Measurements from ENCODE around the gene CELF5.

CELF5 gene

DNA sequence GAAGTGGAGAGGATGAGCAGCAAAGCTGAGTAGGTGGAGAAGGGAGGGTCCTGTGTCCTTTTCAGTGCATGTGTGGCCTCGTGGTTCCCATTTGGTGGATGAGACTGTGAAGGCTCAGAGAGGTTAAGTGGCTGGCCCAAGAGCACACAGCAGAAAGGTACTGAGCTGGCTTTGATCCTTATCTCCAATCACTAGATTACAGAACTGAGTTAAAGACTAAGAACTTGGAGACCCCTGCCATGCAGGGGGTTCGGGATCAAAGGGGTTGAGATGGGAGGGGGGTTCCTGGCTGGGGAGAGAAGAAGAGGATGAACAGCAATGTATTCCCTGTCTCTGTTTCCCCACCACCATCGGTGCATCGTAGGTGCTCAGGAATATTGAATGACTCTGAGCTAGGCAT, 11.8 kb downstream of the CELF5 start:
- no peak for DNase-seq (ENCODE audit: extremely low read depth in 1 of 2, low read depth in 1 of 2)

DNA sequence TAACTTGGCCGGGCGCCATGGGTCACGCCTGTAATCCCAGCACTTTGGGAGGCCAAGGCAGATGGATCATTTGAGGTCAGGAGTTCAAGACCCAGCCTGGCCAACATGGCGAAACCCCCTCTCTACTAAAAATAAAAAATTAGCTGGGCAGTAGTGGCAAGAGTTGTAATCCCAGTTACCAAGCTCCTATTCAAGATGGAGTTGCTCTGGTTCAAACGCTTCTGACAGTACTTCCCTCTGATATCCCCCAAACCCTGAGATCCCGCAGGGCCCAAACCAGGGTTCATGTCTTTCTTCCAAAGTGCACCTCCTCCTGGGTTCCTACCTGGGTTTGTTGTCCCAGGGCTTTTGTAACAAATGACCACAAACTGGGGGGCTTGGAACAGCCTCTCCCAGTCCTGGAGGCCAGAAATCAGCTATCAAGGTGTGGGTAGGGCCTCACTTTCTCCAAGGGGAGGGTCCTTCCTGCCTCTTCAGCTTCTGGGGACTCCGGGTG, 13.7 kb downstream of the CELF5 start:
- DNase-seq (ENCODE audit: extremely low read depth in 1 of 2, low read depth in 1 of 2): no peak

DNA sequence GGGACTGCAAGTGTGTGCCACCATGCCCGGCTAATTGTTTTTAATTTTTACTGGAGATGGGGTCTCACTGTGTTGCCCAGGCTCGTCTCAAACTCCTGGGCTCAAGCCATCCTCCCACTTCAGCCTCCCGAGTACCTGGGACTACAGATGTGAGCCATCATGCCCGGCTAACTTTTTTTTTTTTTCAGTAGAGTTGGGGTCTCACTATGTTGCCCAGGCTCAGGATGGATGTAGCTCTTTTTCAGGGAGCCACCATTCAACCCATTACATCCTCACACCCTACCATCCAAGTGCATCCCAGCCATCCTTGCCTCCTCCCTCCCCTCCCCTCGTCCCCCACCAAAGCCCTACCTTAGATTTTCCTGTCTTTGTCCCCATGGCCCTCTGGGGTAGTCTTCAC, 14.9 kb downstream of the CELF5 start:
- no peak for DNase-seq (ENCODE audit: extremely low read depth in 1 of 2, low read depth in 1 of 2)

DNA sequence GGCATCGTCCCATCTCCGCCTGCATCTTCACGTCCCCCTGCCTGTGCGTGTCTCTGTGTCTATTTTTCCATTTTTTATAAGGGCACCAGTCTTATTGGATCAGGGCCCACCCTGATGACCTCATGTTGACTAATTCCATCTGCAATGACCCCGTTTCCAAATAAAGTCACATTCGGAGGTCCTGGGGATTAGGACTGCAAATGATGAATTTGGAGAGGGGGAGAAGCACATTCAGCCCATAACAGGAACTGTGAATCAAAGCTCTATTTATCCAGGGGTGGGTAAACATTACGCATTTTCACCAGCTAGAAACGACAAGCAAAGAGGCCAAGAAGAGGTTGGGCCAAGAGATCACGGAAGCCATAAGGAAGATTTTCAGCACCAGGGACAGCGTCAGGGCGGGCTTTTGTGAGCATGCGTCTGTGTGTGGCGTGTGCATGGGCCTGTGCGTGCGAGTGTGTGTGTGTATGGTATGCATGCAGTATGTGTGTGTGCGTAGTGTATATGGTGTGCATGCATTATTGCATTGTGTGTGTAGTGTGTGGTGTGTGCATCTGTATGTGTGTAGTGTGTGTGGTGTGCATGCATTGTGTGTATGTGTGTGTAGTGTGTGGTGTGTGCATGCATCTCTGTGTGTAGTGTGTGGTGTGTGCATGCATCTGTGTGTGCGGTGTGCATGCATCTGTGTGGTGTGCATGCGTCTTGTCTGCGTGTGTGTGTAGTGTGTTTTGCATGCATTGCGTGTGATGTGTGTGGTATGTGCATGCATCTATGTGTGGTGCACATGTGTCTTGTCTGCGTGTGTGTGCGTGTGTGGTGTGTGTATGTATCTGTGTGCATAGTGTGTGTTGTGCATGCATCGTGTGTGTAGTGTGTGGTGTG, 19.6 kb downstream of the CELF5 start:
- no peak for DNase-seq (ENCODE audit: extremely low read depth in 1 of 2, low read depth in 1 of 2)

DNA sequence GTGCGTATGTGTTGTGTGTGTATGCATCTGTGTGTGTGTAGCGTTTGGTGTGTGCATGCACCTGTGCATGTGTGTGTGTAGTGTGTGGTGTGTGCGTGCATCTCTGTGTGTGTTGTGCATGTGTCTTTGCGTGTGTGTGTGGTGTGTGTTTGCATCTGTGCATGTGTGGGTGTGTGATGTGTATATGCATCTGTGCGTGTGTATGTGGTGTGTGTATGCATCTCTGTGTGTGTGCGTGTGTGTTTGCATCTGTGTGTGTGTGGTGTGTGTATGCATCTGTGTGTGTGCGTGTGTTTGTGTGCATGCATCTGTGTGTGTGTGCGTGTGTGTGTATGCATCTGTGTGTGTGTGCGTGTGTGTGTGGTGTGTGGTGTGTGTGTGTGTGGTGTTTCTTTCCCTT, 20.6 kb downstream of the CELF5 start:
- no peak for DNase-seq (ENCODE audit: extremely low read depth in 1 of 2, low read depth in 1 of 2)

DNA sequence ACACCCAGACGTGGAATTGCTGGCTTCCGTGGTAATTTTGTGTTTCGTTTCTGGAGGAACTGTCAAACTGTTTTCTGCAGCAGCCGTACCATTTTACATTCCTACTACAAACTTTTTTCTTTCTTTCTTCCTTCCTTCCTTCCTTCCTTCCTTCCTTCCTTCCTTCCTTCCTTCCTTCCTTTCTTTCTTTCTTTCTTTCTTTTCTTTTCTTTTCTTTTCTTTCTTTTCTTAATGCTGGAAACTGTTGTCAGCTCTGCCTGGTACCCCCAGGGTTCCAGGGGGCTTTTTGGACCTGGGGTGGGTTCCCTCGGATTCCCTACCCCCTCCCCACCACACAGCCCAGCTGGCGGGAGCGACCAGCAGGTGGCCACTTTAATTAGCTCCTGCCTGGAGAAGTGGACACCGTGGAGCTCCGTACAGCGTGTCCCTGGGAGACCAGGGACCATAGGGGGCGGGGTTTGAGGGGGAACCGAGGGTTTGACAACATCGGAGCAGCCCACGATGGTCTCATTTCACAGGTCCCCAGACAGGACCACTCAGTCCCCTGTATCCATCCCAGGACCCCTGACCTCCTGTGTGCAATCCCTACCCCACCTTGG, 24.4 kb downstream of the CELF5 start:
- no peak for DNase-seq (ENCODE audit: extremely low read depth in 1 of 2, low read depth in 1 of 2)

DNA sequence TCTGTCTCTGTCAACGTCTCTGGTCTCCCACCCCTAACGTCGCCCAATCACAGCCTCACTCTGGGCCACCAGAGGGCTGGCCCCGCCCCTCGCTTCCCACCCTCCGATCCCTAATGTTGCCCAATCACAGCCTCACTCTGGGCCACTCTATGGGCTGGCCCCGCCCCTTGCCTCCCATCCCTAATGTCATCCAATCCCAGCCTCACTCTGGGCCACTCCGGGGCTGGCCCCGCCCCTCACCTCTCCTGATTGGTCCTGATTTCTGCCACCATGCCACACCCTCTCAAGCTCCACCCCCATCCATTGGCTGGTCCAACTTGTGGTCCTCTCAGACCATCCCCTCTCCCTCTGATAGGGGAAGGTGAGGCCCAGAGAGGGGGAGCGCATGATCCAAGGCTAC, 24.9 kb downstream of the CELF5 start:
- DNase-seq (ENCODE audit: extremely low read depth in 1 of 2, low read depth in 1 of 2): no peak

DNA sequence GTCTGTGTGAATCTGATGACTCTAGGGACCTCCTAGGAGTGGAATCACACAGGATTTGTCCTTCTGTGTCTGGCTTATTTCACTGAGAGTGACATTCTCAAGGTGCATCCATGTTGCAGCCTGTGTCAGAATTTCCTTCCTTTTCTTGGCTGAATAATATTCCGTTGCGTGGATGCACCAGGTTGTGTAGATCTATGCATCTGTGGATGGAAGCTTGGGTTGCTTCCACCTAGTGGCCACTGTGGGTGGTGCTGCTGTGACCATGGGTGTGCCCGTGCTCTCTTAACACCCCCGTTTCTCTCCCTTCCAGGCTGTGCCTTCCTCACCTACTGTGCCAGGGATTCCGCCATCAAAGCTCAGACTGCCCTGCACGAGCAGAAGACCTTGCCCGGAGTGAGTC, 26.2 kb downstream of the CELF5 start:
- DNase-seq (ENCODE audit: extremely low read depth in 1 of 2, low read depth in 1 of 2): no peak

DNA sequence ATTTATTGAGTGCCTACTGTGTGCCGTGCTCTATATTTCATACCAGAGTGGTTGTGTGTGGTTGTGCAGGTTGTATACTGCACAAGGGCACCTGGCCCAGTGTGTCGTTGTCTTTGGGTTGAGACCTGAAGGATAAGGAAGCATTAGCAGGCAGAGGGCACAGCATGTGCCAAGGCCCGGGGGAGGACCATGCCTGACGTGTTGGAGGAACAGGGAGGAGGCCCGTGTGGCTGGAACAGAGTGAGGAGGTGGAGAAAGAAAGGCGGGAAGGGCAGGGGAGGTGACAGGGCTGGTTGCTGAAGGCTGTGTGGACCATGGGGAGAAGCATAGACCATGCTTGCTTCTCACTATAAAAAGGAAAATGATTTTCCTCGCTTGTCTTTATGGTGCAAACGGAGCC, 26.8 kb downstream of the CELF5 start:
- no peak for DNase-seq (ENCODE audit: extremely low read depth in 1 of 2, low read depth in 1 of 2)

DNA sequence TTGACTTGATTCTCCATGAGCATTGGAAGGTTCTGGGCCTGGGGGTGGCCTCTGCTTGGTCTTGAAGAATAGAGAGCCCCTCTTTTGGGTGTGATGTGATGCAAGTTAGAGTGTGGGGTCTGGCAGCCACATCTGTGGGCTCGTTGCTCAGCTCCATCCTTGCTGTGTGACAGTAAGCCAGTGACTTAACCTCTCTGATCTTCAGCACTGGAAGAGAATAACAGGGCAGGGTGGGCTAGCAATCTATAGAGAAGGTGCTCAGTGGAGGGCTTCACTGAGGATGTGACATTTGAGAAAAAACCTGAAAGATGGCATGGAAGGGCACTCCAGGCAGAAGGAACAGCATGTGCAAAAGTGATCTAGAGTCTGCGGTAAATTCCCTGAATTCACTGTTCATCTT, 28.2 kb downstream of the CELF5 start:
- DNase-seq (ENCODE audit: extremely low read depth in 1 of 2, low read depth in 1 of 2): no peak

DNA sequence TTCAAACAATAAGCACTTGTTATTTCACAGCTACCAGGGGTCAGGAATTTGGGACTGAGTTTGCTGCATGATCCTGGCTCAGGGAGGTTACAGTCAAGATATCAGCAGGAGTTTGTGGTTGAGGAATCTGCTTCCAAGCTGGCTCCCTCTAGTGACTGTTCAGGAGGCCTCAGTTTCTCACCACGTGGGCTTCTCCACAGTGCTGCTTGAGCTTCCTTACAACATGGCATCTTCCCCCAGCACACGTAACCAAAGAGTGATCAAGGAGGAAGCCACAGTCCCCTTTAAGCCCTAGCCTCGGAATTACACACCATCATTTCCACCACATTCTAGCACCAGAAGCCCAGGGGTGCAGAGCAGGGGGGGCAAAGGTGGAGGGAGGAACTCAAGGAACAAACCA, 28.8 kb downstream of the CELF5 start:
- DNase-seq (ENCODE audit: extremely low read depth in 1 of 2, low read depth in 1 of 2): no peak

DNA sequence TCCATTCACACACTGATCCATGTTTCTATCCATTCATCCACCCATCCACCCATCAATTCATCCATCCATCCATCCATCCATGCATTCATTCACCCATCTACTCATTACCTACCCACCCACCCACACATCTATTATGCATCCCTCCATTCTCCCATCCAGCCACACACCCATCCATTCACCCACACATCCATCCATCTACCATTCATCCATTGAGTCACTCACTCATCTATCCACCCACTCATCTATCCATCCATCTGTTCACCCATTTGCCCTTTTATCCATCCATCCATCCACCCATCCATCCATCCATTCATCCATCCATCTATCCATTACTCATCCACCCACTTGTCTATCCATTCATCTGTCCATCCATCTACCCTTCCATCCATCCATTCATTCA, 30.1 kb downstream of the CELF5 start:
- no peak for DNase-seq (ENCODE audit: extremely low read depth in 1 of 2, low read depth in 1 of 2)

DNA sequence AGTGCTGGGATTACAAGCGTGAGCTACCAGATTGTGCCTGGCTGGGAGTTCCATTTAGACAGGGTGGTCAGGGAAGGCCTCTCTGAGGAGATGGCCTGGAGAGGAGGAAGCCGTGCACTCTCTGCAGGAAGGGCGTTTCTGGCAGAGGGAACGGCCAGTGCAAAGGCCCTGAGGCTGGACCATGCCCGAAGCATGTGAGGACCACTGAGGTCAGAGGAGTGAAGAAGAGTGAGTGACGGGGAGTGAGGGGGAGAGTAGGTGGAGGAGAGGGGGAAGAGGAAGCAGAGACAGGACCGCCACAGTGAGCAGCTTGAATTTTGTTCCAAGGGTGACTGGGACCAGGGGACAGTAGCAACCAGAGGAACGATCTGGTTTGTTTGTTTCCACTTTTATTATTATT, 32.6 kb downstream of the CELF5 start:
- no peak for DNase-seq (ENCODE audit: extremely low read depth in 1 of 2, low read depth in 1 of 2)

DNA sequence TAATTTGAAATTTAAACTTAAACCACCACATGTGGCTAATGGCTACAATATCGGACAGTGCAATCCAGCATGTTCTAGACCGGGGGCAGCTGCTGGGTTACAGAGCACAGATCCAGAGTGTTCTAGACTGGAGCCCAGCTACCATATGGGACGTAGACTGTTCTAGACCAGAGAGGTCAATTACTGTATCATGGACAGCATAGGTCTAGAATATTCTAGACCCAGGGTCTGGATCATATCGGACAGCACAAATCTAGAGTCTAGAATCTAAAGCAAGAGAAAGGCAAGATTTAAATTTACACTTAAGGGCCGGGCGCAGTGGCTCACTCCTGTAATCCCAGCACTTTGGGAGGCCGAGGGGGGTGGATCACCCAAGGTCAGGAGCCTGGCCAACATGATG, 37.9 kb downstream of the CELF5 start:
- no peak for DNase-seq (ENCODE audit: extremely low read depth in 1 of 2, low read depth in 1 of 2)

DNA sequence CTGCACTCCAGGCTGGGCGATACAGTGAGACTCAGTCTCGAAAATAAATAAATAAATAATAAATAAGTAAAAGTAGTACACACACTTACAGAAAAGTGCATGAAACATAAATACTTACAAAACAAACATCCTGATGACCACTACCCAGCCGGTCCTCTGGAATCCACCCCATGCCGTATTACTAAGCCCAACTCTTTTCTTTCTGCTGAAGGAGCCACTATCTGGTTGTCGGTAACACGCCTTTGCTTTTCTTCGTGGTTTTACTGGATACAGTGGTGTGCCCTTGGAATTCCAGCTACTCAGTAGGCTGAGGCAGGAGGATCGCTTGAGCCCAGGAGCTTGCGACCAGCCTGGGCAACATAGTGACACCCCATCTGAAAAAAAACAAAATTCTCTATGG, 39.4 kb downstream of the CELF5 start:
- DNase-seq (ENCODE audit: extremely low read depth in 1 of 2, low read depth in 1 of 2): no peak

DNA sequence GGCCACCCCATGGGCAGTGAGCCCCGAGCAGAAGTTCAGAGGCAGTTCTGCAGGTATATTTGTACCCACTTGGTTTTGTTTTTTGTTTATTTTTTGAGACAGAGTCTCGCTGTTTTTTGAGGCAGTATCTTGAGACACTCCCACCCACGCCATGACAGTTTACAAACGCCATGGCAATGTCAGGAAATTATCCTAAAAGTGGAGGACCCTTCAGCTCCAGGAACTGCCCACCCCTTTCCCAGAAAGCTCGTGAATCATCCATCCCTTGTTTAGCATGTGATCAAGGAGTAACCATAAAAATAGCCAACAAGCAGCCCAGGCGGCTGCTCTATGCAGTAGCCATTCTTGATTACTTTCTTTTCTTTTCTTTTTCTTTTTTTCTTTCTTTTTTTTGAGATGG, 41.0 kb downstream of the CELF5 start:
- no peak for DNase-seq (ENCODE audit: extremely low read depth in 1 of 2, low read depth in 1 of 2)

DNA sequence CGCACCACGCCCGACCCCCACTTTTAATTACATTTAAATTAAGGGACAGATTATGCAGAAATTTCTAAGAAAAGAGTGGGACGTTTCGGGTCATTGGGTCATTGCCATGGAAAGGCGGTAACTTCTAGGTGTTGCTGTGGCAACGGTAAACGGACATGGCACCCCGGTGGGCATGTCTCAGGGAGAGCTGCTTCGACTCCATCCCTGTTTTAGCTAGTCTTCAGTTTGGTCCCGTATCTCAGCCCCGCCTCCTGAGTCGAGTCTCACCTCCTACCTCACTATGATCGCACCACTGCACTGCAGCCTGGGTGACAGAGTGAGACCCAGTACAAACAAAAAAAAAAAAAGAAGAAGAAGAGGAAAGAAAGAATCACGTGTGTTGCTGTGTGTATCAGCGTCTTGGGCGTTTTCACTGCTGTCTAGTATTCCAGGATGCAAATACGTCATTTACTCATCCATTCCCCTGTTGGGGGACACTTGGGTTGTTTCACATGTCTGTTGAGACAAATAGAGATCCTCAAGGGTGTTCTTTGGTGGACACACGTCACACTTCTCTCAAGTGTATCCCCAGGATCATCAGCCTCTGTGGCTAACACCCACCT, 41.7 kb downstream of the CELF5 start:
- no peak for DNase-seq (ENCODE audit: extremely low read depth in 1 of 2, low read depth in 1 of 2)

DNA sequence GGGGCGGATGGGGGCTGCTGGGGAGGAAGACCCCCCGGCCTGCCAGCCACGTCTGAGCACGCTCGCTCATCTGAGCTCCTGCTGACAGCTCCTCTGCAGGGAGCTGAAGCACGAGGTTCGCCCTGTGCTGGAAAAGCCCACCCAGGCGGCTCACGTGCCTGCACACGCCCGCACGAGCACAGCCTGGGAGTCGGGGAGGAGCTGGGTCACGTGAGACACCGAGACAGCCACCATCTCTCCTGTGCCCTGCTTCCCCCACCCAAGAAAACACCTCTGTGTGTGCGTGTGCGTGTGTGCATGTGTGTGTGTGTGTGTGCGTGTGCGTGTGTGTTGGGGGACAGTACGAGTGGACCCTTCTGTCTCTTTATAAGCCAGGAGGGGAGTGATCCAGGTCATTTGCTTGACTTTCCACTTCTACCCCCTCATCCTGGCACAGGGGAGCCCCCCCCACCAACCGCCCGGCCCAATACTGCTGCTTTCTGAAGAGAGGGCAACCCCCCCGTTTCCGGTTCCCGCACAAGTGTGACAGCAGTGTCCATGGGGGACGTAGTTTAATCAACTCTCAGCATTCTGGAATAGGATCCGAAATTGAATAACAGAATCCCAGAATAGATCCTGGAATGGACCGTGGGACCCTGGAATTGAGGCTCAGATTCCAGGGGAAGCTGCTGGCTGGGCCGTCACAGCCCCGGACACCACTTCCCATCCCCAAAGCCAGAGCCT, 42.5 kb downstream of the CELF5 start:
- no peak for DNase-seq (ENCODE audit: extremely low read depth in 1 of 2, low read depth in 1 of 2)

DNA sequence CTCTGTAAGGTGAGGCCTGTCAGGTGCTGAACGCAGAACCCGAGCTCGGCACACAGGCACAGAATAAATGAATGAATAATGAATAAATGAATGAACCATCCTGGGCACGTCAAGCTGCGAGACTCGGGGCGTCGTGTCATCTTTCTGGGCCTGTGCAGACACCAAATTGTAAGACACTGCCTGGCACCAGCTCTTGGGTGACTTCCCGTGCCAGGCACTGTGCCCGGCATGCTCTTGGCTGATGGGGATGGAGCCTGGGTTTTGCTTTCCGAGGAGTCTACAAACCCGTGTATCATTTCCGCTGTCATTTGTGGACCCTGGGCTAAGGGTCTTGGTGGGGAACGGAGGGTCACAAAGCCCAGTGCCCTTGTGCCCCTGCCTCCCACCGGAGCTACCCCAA, 43.9 kb downstream of the CELF5 start:
- DNase-seq (ENCODE audit: extremely low read depth in 1 of 2, low read depth in 1 of 2): no peak

DNA sequence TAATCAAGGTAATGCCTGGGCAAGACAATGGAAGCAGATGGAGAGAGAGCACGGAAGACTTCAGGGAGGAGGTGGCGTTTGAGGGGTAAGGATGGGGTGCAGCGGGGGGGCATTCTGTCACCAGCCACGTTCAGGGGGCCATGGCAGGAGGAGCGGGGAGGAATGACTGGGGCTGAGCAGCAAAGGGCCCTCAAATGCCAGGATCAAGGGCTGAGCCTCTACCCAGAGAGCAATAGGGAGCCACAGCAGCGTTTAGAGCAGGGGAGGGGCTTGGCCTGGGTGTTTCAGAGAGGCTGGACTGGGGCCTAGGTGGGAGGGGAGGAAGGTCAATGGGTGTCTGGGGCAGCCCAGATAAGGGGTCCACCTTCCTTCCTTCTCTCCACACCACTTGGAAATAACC, 44.3 kb downstream of the CELF5 start:
- DNase-seq (ENCODE audit: extremely low read depth in 1 of 2, low read depth in 1 of 2): no peak

DNA sequence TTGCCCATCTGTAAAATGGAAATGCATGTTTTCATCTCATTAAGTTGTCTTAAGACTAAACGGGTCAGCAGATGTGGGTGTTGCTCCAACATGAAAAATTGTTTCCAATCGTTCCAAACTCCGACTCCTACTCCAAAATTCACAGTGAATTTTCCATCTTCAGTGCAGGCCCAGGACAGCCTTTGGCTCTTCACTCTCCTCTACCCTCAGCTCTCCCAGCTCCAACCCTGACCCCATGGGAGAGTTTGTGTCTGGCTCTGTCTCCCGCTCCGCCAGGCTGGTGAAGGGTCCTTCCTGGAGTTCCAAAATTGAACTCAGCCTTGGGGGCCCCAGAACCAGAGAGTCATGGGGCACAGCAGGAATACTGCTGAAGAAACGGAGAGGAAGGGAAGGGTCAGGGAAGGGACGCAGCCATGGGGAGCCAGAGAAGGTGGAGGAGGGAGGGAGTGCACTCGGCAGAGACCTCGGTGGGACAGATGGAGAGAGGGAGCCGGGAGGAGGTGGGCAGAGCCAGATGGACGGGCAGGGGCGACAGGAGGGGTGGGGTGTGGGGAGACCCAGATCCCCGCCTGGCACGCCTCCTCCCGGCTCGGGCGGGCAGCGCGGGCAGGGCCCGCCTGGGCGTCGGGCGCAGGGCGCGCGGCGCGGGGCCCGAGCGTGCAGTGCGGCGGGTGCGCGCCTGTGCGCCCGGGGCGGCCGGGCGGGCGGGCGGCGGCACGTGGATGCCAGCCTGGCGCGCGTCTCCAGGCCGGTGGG, 45.6 kb downstream of the CELF5 start:
- DNase-seq (ENCODE audit: extremely low read depth in 1 of 2, low read depth in 1 of 2): no peak

Data from stimulated activated CD8-positive, alpha-beta memory T cell treated with anti-CD3 and anti-CD28 coated beads, Interleukin-7, amount 100 ng/mL, for 48 hours (primary cell).